ENCODE data around the gene NALCN.

NALCN gene

DNA sequence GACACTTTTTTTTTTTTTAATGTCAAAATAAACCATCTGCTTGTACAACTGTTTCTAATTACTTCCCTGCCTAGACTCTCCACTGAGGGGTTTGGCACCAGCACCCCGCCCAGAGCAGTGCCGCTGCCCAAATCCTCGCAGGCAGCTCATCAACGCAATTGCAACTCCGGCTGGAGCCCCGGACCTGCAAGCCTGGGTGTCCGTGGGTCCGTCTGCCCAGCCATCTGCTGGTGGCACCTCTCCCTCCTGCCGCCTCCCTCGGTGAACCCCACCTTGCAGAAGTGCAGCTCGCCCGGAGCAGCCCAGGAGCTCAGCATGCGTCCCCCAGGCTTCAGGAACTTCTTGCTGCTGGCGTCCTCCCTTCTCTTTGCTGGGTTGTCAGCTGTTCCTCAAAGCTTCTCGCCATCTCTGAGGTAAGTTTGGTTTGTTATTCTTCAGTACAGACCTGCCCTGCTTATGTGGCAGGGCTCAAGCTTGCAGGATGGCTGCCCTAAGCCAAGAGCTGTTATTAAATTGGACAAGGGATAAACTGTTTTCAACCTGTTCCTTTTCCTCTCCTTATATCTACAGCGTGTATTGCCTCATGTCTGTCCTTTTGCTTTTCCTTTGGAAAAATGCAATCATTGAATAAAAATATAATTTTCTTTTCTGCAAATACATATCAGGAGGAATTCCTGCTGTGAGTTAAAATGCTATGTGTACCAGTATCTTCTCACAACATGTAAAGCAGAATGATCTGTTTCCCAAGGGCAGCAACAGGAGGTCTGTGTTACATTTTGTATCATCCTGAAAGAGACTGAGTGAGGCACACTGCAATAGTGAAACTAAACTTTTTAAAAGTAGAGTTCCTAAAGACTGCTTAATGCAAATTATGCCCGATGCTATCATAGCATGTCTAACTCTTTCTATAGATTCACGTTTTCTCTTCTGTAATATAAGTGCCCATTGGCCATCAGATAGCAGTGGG lies 36.5 kb upstream of the NALCN start, which contains the start of gene ITGBL1:
TSS of gene ITGBL1 (plus strand) at position 157 of the 967 bp plus-strand sequence. CDS start at position 316, 159 bp downstream.
- peak within 1 kb of the TSS; percentile 30 for H3K4me3 ChIP-seq (ENCODE audit: low read length)
- DNase-seq (ENCODE audit: low read depth), result no peak
- TF ChIP-seq, protein P1, sequence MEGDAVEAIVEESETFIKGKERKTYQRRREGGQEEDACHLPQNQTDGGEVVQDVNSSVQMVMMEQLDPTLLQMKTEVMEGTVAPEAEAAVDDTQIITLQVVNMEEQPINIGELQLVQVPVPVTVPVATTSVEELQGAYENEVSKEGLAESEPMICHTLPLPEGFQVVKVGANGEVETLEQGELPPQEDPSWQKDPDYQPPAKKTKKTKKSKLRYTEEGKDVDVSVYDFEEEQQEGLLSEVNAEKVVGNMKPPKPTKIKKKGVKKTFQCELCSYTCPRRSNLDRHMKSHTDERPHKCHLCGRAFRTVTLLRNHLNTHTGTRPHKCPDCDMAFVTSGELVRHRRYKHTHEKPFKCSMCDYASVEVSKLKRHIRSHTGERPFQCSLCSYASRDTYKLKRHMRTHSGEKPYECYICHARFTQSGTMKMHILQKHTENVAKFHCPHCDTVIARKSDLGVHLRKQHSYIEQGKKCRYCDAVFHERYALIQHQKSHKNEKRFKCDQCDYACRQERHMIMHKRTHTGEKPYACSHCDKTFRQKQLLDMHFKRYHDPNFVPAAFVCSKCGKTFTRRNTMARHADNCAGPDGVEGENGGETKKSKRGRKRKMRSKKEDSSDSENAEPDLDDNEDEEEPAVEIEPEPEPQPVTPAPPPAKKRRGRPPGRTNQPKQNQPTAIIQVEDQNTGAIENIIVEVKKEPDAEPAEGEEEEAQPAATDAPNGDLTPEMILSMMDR (conservative IDR thresholded peaks at IDR 0.05; ENCODE audit: low read depth, low read length), result no peak

DNA sequence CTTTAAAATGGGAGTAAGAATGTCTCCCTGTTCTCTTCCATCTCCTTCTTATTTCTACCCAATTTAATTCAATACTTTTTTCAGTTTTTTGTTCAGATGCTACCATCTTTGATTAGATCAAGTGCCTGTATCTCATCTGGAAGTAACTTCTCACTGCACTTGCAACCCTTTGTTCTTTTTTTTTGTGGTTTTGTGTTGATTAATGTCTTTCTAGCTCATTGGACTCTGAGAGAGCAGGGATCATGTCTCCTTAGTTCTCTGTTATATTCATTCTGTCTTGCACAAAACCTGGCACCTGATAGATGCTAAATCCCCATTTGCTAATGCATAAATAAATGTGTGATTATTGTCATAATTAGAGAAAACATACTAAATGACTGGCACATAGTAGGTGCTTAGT lies 35.3 kb upstream of the NALCN start:
- no peak overlapping the region for H3K4me3 ChIP-seq (ENCODE audit: low read length)
- TF ChIP-seq, protein P1 (conservative IDR thresholded peaks at IDR 0.05; ENCODE audit: low read depth, low read length), result no peak
- no peak for DNase-seq (ENCODE audit: low read depth)

DNA sequence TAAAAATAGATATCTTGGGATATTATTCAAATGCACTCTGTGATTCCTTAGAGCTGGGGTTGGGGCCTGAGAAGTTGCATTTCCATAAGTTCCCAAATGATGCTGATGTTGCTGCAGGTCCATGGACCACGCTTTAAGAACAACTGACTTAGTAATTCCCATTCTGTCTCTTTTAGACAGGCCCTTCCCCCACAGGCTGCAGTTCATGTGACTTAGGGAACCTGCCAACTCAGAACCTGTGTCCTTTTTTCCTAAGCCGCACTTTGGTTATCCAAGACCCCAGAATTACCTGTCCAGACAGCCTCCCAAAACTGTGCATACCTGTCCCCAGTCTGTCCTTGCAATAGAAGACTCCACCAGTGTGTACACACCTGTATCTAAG lies 34.4 kb upstream of the NALCN start:
- TF ChIP-seq, protein P1 (conservative IDR thresholded peaks at IDR 0.05; ENCODE audit: low read depth, low read length), result no peak
- H3K4me3 ChIP-seq (ENCODE audit: low read length), result no peak overlapping the region
- DNase-seq (ENCODE audit: low read depth), result no peak

DNA sequence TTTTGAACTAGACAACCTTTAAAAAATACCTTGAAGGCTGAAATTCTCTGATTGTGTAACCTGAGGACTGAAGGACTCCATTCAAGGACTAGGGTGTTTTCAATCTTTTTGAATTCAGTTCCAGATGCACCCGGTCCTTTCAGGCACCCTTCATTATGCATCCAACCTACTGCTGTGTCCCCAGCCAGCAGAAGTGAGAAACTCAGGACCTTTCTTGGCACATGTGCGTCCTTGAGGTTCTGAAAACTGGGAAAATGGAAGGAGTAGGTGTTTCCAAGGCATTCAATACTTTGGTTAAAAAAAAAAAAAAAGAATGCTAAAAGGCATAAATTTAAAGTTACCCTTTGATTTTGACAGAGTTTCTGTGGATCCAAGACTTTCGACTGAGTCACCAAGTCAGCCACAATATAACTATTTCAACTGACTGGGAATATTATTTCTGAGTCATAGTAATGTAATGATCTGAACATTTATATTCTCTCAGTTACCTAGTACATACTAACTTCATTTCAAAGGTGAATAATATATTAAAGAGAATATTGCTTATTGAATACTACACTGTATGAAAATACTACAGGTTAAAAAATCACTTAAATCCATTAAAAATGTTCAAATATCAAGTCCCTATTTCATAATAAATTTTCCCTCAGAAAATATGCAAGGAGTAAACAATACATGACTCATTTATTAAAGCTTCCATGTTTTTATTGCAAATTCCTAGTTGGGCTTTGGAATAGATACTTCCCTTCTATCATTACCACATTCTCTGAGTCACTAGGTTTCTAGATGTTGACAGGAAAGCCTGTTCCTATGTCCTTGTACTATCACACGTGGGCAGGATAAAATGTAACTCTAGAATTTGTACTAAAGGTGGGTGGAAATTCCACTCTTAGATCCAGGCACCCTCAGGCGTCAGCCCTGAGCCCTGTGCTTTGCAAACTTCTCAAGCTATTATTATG lies 33.8 kb upstream of the NALCN start:
- no peak overlapping the region for H3K4me3 ChIP-seq (ENCODE audit: low read length)
- TF ChIP-seq, protein P1 (conservative IDR thresholded peaks at IDR 0.05; ENCODE audit: low read depth, low read length), result no peak
- no peak for DNase-seq (ENCODE audit: low read depth)

DNA sequence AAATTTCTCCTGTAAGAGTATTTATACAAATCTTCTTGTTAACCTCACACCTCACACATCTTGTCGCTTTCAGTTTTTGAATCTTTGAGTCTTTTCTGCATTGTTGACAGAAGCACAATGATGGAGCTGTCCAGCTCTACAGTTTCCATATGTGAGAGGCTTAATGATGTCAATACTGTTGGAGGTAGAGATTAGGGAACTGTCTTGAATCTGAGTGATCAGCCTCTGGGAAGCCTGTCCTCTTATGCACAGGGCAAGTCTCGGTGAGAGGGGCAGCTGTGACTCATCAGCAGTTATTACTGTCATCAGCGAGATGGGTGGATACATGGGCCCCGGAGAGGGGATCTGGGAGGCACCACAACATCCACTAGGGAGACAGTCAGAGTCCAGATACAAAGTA lies 31.5 kb upstream of the NALCN start:
- TF ChIP-seq, protein P1 (conservative IDR thresholded peaks at IDR 0.05; ENCODE audit: low read depth, low read length), result no peak
- H3K4me3 ChIP-seq (ENCODE audit: low read length), result no peak overlapping the region
- no peak for DNase-seq (ENCODE audit: low read depth)

DNA sequence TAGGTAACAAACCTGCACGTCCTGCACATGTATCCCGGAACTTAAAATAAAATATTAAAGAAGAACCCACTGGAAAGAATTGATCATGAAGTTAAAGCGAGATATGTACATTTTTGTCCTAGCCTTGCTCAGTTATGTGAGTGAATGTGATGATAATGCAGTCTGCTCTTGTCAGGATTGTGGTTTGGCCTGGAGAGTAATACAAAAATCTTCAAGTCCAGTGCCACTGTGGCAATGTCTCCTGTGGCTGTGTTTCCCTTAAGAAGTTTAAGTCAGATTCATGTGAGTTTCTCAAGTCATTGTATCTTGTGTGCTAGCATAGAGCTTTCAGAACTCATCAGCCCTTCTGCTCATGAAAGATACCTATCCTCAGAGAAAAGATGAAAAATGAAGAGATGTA lies 18.2 kb upstream of the NALCN start:
- no peak for DNase-seq (ENCODE audit: low read depth)
- TF ChIP-seq, protein P1 (conservative IDR thresholded peaks at IDR 0.05; ENCODE audit: low read depth, low read length), result no peak
- no peak overlapping the region for H3K4me3 ChIP-seq (ENCODE audit: low read length)
